HFFc6 (cell line): ENCODE data around the gene PHF21B. TPM values are rescaled to one million over a fixed set of nuclear protein-coding genes. Genes with fewer than 3 reads are reported as not detected.
A peak's percentile ranks its signal among the peaks of the same experiment; 100 is the strongest.
"Not testable (repeated sequence)": the region's sequence is repeated elsewhere in the genome, so short reads cannot be mapped to it uniquely, and the experiment has no call there.

ENCODE experiments used
- DNase-seq: peaks from one replicate; pipeline ENCODE4 v3.0.0-alpha.2; 2018
- H3K27ac Mint-ChIP-seq: 2 replicates; pipeline ENCODE4 v1.8.0; 2020; ENCODE audit warnings: mild to moderate bottlenecking, mixed read lengths
- H3K27me3 Mint-ChIP-seq: 2 replicates; pipeline ENCODE4 v1.8.0; 2021; ENCODE audit warnings: mild to moderate bottlenecking, moderate library complexity, mixed read lengths; ENCODE audit not compliant: insufficient read depth
- H3K36me3 Mint-ChIP-seq: 2 replicates; pipeline ENCODE4 v1.8.0; 2021; ENCODE audit warnings: low read depth, mixed read lengths
- H3K4me1 Mint-ChIP-seq: 2 replicates; pipeline ENCODE4 v1.8.0; 2020; ENCODE audit warnings: low read depth, mixed read lengths
- H3K4me3 Mint-ChIP-seq: 2 replicates; pipeline ENCODE4 v1.8.0; 2020; ENCODE audit warnings: mild to moderate bottlenecking, moderate library complexity, mixed read lengths
- H3K9me3 Mint-ChIP-seq: 2 replicates; pipeline ENCODE4 v1.8.0; 2020; ENCODE audit warnings: mild to moderate bottlenecking, mixed read lengths
- total RNA-seq, 6 experiments: library from RNA; stranded (reverse); fragmentation: NEBNext Ultra II Directional; extraction: Animal tissue kit (Norgen Biotek cat#: 25700); gene quantifications; 2 replicates in 1 of 6; 3 replicates in 5 of 6; pipeline ENCODE4 v1.2.3, GENCODE V29; 2021
- TF ChIP-seq, protein P1 (sequence below): fragments of 200-600 bp; sonication (generic); IDR thresholded peaks from 2 replicates; pipeline ENCODE4 v1.5.0; 2021; ENCODE audit warnings: antibody characterized with exemption, mild to moderate bottlenecking

The PHF21B gene
- total RNA-seq, 6 experiments from 2014 or later: not detected

DNA sequence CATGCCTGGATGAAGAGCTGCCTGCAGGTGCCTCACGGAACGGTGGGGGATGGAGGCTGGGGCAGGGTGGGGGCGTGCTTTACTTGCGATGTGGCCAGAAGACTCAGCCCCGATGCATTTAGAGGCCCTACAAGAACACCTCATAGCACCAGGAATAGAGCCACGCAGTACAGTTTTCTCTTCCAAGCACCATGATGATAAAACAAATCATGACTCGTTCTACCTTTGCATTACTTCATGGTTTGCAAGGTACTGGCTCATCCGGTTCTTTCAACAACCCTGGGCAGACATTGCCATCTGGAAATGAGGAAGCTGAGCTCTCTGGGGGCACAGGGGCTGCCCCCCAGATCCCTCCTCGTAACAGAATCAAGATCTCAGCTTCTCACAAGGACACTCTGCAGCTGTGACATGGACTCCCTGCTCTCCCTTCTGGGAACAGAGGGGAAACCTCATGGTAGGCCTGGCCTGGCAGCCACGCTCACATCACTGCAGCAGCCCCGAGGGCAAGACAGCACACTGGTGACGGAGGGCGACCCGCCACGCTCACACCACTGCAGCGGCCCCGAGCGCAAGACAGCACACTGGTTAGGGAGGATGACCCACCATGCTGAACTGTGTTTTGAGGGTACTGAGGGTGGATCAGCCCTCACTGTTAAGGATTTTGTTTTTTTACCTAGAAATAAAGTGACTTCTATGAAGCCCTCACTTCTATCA is 46.9 kb downstream of the PHF21B start:
- H3K4me1 Mint-ChIP-seq: no peaks in the 10 kb centered on the region
- H3K36me3 Mint-ChIP-seq: no peaks in the 10 kb centered on the region
- H3K27ac Mint-ChIP-seq: no peak overlapping the region
- H3K4me3 Mint-ChIP-seq: no peak overlapping the region
- H3K27me3 Mint-ChIP-seq: peaks cover 39% of the 10 kb centered on the region
- TF ChIP-seq, protein P1, sequence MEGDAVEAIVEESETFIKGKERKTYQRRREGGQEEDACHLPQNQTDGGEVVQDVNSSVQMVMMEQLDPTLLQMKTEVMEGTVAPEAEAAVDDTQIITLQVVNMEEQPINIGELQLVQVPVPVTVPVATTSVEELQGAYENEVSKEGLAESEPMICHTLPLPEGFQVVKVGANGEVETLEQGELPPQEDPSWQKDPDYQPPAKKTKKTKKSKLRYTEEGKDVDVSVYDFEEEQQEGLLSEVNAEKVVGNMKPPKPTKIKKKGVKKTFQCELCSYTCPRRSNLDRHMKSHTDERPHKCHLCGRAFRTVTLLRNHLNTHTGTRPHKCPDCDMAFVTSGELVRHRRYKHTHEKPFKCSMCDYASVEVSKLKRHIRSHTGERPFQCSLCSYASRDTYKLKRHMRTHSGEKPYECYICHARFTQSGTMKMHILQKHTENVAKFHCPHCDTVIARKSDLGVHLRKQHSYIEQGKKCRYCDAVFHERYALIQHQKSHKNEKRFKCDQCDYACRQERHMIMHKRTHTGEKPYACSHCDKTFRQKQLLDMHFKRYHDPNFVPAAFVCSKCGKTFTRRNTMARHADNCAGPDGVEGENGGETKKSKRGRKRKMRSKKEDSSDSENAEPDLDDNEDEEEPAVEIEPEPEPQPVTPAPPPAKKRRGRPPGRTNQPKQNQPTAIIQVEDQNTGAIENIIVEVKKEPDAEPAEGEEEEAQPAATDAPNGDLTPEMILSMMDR: no peak
- no peak for DNase-seq
- H3K9me3 Mint-ChIP-seq: no peaks in the 10 kb centered on the region

DNA sequence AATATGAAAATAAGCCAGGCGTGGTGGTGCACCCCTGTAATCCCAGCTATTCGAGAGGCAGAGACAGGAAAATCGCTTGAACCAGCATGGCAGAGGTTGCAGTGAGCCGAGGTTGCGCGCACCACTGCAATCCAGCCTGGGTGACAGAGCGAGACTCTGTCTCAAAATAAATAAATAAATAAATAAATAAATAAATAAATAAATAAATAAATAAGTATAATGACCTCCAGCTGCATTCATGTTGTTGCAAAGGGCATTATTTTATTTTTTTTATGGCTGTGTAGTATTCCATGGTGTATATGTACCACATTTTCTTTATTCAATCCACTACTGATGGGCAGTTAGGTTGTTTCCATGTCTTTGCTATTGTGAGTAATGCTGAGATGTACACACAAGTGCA is 48.1 kb downstream of the PHF21B start:
- H3K9me3 Mint-ChIP-seq, H3K36me3 Mint-ChIP-seq, H3K27ac Mint-ChIP-seq, H3K4me1 Mint-ChIP-seq, H3K4me3 Mint-ChIP-seq, DNase-seq: not testable (repeated sequence)
- H3K27me3 Mint-ChIP-seq: peaks cover 39% of the 10 kb centered on the region

DNA sequence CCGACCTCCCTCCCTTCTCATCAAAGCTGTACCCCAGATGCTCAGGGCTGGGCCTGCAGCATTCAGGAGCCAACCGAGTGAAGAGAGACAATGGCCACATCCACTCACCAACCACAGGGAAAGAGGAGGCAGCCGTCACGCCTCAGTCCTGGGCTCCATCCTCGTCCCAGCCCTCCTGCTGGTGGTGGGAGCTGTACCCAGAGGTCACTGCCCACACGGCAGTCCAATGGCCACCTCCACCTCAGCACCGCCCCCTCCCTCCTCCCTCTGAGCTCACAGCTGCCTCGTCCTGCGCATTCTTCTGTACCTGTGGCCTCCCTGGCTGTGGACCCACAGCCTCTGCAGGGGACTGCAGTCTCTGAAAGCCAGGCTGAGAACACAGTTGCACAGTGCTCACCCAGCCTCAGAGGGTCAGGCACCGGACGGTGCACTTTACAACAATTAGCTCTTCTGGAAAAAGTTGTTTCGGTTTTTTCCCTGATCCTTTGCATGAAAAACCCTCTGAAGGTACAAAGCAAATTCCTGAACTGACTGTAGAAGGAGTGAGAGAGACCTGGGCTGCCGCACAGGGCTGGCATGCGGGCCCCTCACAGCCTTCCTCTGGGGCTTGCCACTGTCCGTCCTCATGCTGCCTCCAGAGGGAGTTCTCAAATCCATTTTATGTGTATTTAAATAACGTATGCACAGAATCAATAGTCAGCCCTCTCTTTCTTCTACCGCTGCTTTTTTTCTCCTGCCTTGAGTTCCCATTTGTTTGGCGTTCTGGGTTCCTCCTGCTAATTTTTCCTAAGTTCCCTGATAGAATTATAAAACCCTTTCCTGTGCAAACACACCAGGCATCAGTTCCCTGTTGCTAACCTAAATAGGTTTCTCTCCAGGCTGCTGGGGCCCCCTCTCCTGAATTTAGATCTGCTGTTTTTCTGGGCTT is 52.7 kb downstream of the PHF21B start:
- Mint-ChIP-seq H3K9me3 (no peaks in the 10 kb centered on the region), H3K4me1 (no peaks in the 10 kb centered on the region), H3K27ac (no peak overlapping the region), H3K4me3 (no peak overlapping the region), H3K36me3 (no peaks in the 10 kb centered on the region), H3K27me3 (peaks cover 42% of the 10 kb centered on the region)
- TF ChIP-seq, protein P1: peak; percentile 50
- no peak for DNase-seq

DNA sequence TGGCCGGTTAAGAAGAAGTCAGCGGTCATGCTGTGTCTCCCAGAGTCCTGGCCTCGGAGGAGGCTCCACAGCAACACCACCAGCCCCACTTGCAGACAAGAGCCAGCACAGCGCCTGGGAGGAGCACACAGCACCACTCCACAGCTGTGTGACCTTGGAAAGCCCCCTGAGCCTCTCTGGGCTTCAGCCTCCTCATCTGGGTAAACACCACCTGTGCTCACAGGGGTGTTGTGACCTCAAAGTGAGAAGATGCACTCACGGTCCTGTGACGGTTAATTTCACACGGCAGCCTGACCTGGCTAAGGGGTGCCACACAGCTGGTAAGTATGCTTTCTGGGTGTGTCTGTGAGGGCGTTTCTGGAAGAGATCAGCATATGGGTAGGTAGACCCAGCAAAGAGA is 54.7 kb downstream of the PHF21B start:
- Mint-ChIP-seq H3K27me3 (peaks cover 36% of the 10 kb centered on the region), H3K9me3 (peaks cover 5% of the 10 kb centered on the region; the same call in 1 of the 2 replicates), H3K4me3 (no peak overlapping the region), H3K27ac (no peak overlapping the region), H3K4me1 (no peaks in the 10 kb centered on the region), H3K36me3 (no peaks in the 10 kb centered on the region)
- DNase-seq: no peak
- TF ChIP-seq, protein P1: no peak

DNA sequence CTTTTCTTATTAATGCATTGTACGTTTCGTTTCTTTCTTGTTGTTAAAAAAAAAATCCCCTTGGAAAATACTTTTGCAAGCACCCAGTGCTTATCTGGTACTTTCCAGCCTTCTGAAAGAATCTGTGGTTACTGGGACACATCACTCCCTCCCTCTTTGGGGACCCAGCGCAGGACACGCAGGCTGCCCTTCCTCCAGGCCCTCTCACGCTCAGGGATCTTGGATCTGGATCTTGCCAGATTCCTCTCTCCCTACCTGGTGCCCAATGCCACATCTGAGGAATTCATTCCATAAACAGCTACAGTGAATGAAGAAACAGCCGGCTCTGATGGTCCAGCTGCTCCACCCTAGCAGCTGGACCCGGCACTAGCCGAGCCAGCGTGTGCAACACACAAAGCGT is 55.7 kb downstream of the PHF21B start:
- Mint-ChIP-seq H3K27ac (no peak overlapping the region), H3K9me3 (peaks cover 5% of the 10 kb centered on the region; the same call in 1 of the 2 replicates), H3K27me3 (peaks cover 32% of the 10 kb centered on the region)

More for the DNA sequence above, 55.7 kb downstream of the PHF21B start:
- Mint-ChIP-seq H3K36me3 (no peaks in the 10 kb centered on the region), H3K4me3 (no peak overlapping the region), H3K4me1 (no peaks in the 10 kb centered on the region)
- TF ChIP-seq, protein P1: no peak
- no peak for DNase-seq
